GM19025 (cell line): ENCODE results near the gene STX4.

Experiments
- ATAC-seq: cut with Tn5 transposase; IDR thresholded peaks from one replicate; pipeline ENCODE4 v1.9.1; 2021; ENCODE audit warnings: mild to moderate bottlenecking, low read depth, moderate library complexity; ENCODE audit not compliant: unreplicated experiment

The STX4 gene

DNA sequence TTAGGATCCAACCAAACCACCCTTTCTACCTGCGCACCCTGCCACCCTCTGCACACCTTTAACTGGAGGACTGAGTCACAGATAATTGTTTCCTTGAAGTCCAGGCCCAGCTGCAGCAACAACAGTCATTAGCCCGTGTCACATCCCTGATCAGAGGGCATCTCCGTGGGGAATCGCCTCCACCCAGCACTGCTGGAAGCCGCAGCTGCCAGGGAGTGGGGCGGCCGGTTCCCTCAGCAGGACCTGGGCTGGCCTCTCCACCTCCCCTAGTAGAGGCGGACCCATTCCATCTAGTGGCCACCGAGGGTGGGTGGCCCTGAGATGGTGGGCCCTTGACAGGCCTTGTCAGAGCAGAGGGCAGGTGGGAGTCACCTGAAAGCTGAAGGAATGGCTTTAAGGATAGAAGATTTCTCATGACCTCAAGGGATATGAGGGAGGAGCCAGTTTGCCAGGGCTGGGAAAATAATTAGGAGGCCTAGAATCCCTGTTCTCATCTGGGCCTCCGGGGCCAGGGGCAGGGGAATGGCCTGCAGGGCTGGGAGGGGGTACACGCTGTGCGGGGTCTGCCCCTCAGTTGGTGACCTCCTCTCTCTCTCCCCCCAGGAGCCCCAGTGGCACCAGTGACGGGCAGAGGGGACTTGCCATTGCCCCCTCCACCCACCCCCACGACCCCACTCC lies 49.1 kb downstream of the STX4 start:
- ATAC-seq, result no peak

GRCh38 chr16:31083081-31083480 lies 49.7 kb downstream of the STX4 start:
- ATAC-seq, result no peak

GRCh38 chr16:31083556-31083955 lies 50.2 kb downstream of the STX4 start:
- ATAC-seq, result no peak

GRCh38 chr16:31083981-31084380 lies 50.6 kb downstream of the STX4 start:
- ATAC-seq, result no peak

DNA sequence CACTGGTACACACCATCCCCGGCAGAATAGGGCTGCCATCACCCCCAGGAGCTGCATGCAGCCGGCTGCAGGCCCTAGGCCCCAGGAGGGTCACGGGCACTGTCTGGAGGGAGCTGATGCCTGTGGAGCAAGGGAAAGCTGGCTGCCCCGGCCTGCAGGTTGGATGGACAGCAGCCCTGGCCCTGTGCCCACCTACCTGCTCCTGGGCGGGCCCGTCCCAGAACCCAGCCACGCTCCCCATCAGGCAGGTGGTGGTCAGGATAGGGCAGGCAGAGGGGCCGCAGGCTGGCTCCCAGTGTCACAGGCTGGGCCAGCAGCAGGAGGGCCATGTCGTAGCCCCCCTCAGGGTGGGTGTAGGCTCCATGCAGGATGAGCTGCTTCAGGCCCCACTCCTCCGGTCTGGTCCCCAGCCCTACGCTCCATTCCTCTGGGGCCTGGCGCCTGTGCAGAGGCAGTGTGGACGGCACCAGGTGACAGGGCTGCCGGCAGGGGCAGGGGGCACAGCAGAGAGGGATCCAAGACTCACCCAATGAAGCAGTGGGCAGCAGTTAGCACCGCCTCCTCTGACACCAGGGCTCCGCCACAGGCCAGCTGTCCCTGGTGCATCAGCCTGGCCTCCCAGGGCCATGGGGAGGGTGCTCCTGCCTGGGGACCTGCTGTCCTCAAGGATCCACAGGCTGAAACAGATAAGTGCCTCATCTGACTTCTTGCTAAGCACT lies 51.4 kb downstream of the STX4 start:
- no peak for ATAC-seq

GRCh38 chr16:31085411-31085810 lies 52.1 kb downstream of the STX4 start:
- no peak for ATAC-seq

- no peak for ATAC-seq
Measured at GRCh38 chr16:31085873-31086628, 52.7 kb downstream of the STX4 start.

DNA sequence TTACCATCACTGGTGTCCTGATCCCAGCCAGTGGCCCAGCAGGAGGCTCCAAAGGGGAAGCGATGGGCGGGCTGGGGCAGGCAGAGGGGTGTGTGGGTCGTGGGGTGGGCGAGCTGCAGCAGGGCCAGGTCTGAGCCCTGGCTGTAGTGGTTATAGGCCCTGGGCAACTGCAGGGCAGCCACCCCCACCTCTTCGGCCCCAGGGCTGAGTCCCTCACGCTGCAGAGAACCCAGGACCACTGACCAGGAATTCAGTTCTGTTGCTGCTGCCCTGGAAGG lies 53.2 kb downstream of the STX4 start:
- ATAC-seq, result no peak

DNA sequence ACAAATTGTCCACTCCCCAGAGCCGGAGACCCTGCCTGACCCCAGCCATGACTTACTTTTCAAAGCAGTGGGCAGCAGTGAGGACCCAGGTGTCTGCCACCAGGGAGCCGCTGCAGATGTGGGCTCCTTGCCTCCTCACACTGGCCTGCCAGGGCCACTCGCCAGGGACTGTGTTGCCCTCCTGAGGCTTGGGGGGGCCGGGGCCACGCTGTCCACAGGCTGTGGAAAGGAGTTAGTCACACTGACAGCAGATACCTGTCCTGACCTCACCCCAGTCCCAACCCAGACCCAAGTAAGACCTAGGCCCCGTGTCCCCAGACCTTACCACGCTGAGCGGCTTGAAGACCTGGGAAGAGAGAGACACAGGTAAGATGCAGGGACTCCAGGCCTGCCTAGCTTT lies 54.1 kb downstream of the STX4 start:
- ATAC-seq, result no peak

- no peak for ATAC-seq
Measured at GRCh38 chr16:31087971-31088370, 54.6 kb downstream of the STX4 start.

DNA sequence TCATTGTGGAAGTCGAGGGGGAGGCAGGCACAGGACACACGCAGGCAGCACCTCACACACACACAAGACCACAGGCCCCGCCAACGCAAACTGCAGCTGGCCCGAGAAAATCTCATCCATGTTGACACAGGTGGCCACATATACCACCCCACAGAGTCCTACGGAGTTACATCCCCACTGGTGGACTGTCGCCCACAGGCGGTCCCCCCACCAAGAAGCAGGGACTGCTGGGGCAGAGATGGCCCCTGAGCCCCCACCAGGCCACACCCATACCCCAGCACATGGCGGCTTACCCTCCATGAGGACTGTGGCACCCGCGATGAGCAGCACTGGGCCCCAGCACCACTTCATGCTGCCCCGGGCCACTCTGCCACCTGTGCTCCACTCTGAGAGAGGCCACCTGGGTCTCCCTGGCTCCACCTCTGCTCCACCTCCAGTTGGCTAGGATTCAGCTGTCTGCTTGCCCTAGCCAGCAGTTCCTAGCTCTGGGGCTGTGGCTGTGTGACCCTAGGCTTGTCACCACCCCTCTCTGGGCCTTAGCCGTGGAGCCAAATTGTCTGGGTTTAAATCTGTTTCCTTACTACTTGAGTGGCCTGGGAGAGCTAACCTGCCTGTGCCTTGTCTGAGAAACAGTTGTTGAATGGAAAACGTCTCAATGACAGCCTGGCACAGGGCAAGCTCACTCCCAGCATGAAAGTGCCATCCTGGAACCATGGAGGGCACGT lies 55.3 kb downstream of the STX4 start, which contains the start of gene PRSS53:
TSS of gene PRSS53 (minus strand) at position 485 of the 725 bp plus-strand sequence. CDS start at position 351, 134 bp downstream.
- no peak for ATAC-seq

GRCh38 chr16:31089199-31089598 lies 55.8 kb downstream of the STX4 start:
- ATAC-seq, result no peak
